Measurements from ENCODE around the gene SHROOM3. TPM values are rescaled to one million over a fixed set of nuclear protein-coding genes. Genes with fewer than 3 reads are reported as not detected.

SHROOM3 gene
- polyA plus RNA-seq, 2 of the 4 experiments (the other 2 are of a cell fraction) = 2.8 to 5.1 TPM

GRCh38 chr4:76494243-76494642 lies 59.2 kb downstream of the SHROOM3 start:
- ATAC-seq = no peak
- ChIA-PET POLR2A (no interaction called here), CTCF (interaction anchor here (0.5 to 1.6 kb wide), 2 partner anchors 10 to 314 kb away, joined by 3 to 4 read pairs; no protein-coding TSS in a partner anchor)

DNA sequence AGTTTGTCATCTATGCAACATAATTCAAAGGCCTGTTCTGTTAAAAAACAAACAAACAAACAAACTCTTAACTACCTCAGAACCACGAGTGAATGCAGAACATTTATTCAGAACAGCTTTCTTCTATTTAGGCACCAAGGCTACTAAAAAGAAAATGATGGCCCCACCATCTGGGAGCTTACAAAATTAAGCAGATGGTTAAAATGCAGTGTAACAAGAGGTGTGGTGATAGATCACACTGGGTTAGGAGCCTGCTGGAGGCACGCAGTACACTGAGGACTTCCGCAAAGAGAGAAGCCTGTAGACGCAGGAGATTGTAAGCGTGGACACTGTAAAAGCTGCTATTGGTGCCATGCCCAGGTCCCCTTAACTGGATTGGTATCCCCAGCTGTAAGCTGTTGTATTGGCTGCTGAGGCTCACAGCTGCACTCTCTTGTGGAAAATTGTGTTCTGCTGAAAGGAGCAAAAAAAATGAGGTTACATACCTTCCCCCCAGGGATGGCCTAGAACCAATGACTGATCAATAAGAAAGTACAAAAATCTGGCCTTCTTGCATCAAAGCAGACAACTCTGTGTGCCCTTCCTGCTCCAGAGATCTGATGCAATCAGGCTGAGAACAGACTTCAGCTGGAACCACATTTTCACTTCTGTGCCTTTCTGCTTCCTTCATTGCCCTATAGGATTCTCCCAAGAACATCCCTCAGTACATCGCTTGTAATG lies 60.0 kb downstream of the SHROOM3 start:
- ATAC-seq (no peak), DNase-seq (ENCODE audit: low read depth in 1 of 2, low spot score in 1 of 2) (no peak), FAIRE-seq (no peak)
- ChIA-PET CTCF (interaction anchor here (0.5 to 1.5 kb wide), 2 partner anchors 9 to 10 kb away, joined by 3 to 7 read pairs; no protein-coding TSS in a partner anchor), POLR2A (no interaction called here)
- Histone ChIP-seq H3K4me2 (no peak overlapping the region), H3K9me3 (no peaks in the 10 kb centered on the region), H3K4me1 (no peaks in the 10 kb centered on the region), H3K4me3 (no peak overlapping the region), H3K27ac (no peak overlapping the region)
- WGBS (ENCODE audit: missing lambda C conversion rate) = 66% methylated on average over 6 of the region's 6 CpGs
- TF ChIP-seq SMC3 (IDR thresholded peaks at IDR 0.05) (no peak), FOSB (CRISPR knock-in tag; IDR thresholded peaks at IDR 0.05) (no peak), NFE2L2 (conservative IDR thresholded peaks at IDR 0.05; ENCODE audit: low read length) (no peak), KDM5A (IDR thresholded peaks at IDR 0.05) (no peak)

More at GRCh38 chr4:76494243-76494642, 59.2 kb downstream of the SHROOM3 start:
- no peak overlapping the region for H3K4me2 ChIP-seq
- TF ChIP-seq RAD21 (conservative IDR thresholded peaks at IDR 0.05 in 1 of 2, IDR thresholded peaks at IDR 0.05 in 1 of 2) = no peak
- no peak for TF ChIP-seq RNF2 (IDR thresholded peaks at IDR 0.05; ENCODE audit: borderline replicate concordance, low read depth)
- TF ChIP-seq MAZ (IDR thresholded peaks at IDR 0.05; ENCODE audit: borderline replicate concordance, low read depth, low read length) = no peak
- no peak for TF ChIP-seq KDM5A (IDR thresholded peaks at IDR 0.05)
- no peak for TF ChIP-seq MAFK (IDR thresholded peaks at IDR 0.05; ENCODE audit: partially characterized antibody)
- no peak for TF ChIP-seq POLR2A (IDR thresholded peaks at IDR 0.05; ENCODE audit: low read length)
- no peak for TF ChIP-seq BHLHE40 (IDR thresholded peaks at IDR 0.05; ENCODE audit: low read depth, low read length)
- no peak for TF ChIP-seq EHMT2 (IDR thresholded peaks at IDR 0.05; ENCODE audit: low read depth)
- TF ChIP-seq ZNF302 (CRISPR knock-in tag; IDR thresholded peaks at IDR 0.05) = no peak
- no peak for TF ChIP-seq CHD4 (IDR thresholded peaks at IDR 0.05; ENCODE audit: borderline replicate concordance)
- no peak for TF ChIP-seq NR3C1 (IDR thresholded peaks at IDR 0.05)
- TF ChIP-seq, protein P1, sequence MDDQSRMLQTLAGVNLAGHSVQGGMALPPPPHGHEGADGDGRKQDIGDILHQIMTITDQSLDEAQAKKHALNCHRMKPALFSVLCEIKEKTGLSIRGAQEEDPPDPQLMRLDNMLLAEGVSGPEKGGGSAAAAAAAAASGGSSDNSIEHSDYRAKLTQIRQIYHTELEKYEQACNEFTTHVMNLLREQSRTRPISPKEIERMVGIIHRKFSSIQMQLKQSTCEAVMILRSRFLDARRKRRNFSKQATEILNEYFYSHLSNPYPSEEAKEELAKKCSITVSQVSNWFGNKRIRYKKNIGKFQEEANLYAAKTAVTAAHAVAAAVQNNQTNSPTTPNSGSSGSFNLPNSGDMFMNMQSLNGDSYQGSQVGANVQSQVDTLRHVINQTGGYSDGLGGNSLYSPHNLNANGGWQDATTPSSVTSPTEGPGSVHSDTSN (IDR thresholded peaks at IDR 0.05) = no peak
- TF ChIP-seq, protein P2, sequence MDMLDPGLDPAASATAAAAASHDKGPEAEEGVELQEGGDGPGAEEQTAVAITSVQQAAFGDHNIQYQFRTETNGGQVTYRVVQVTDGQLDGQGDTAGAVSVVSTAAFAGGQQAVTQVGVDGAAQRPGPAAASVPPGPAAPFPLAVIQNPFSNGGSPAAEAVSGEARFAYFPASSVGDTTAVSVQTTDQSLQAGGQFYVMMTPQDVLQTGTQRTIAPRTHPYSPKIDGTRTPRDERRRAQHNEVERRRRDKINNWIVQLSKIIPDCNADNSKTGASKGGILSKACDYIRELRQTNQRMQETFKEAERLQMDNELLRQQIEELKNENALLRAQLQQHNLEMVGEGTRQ (IDR thresholded peaks at IDR 0.05) = no peak
- TF ChIP-seq, protein P3, sequence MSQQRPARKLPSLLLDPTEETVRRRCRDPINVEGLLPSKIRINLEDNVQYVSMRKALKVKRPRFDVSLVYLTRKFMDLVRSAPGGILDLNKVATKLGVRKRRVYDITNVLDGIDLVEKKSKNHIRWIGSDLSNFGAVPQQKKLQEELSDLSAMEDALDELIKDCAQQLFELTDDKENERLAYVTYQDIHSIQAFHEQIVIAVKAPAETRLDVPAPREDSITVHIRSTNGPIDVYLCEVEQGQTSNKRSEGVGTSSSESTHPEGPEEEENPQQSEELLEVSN (IDR thresholded peaks at IDR 0.05; ENCODE audit: borderline replicate concordance, low read depth) = no peak
- TF ChIP-seq, protein P4, sequence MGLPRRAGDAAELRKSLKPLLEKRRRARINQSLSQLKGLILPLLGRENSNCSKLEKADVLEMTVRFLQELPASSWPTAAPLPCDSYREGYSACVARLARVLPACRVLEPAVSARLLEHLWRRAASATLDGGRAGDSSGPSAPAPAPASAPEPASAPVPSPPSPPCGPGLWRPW (IDR thresholded peaks at IDR 0.05) = no peak
- no peak for TF ChIP-seq MYC (IDR thresholded peaks at IDR 0.05; ENCODE audit: borderline replicate concordance, low read length)
- FAIRE-seq = no peak
- H3K4me1 ChIP-seq = no peaks in the 10 kb centered on the region
- DNase-seq (ENCODE audit: low read depth in 1 of 2, low spot score in 1 of 2) = no peak
- H3K9me3 ChIP-seq = no peaks in the 10 kb centered on the region
- no peak overlapping the region for H3K4me3 ChIP-seq
- no peak overlapping the region for H3K27ac ChIP-seq
- WGBS (ENCODE audit: missing lambda C conversion rate) = 75% methylated on average over 5 of the region's 5 CpGs

- CTCF ChIA-PET = interaction anchor here (1.7 to 7.9 kb wide), 2 partner anchors 68 to 251 kb away, joined by 3 to 76 read pairs; no protein-coding TSS in a partner anchor
- 57% methylated on average over 3 of the region's 3 CpGs for WGBS (ENCODE audit: missing lambda C conversion rate)
- H3K4me1 ChIP-seq = no peaks in the 10 kb centered on the region
- DNase-seq (ENCODE audit: low read depth in 1 of 2, low spot score in 1 of 2) = no peak
- POLR2A ChIA-PET = no interaction called here
- H3K4me2 ChIP-seq = no peak overlapping the region
- no peak for FAIRE-seq
- no peaks in the 10 kb centered on the region for H3K9me3 ChIP-seq
- ATAC-seq = no peak
- H3K27ac ChIP-seq = no peak overlapping the region
- TF ChIP-seq CBX8 (IDR thresholded peaks at IDR 0.05) (no peak), JUN (IDR thresholded peaks at IDR 0.05) (no peak), RNF2 (IDR thresholded peaks at IDR 0.05; ENCODE audit: borderline replicate concordance, low read depth) (no peak), HOXB13 (CRISPR knock-in tag; IDR thresholded peaks at IDR 0.05; ENCODE audit: low read depth) (no peak)
- TF ChIP-seq, protein P1 (IDR thresholded peaks at IDR 0.05) = no peak
- H3K4me3 ChIP-seq = no peak overlapping the region
Measured at GRCh38 chr4:76498550-76498949, 63.5 kb downstream of the SHROOM3 start.
